Keratinocyte (primary cell): Measurements from ENCODE around the gene WDCP. TPM values are rescaled to one million over a fixed set of nuclear protein-coding genes. Genes with fewer than 3 reads are reported as not detected.

Source experiments
- DNase-seq: peaks from one replicate; pipeline ENCODE4 v3.0.0-alpha.2; 2011; ENCODE audit warnings: low read depth, missing footprints, low spot score
- FAIRE-seq: peaks from 2 replicates; lab custom pipeline; 2011; peaks lifted over from hg19 to GRCh38; lab: Jason Lieb, UNC
- H2AFZ ChIP-seq: 2 replicates; pipeline ENCODE4 v1.6.0; 2012; ENCODE audit warnings: low read length, control low read depth, inconsistent platforms; ENCODE audit not compliant: control insufficient read depth
- H3K27ac ChIP-seq: 2 replicates; pipeline ENCODE4 v1.5.1; 2011; ENCODE audit warnings: low read length; ENCODE audit not compliant: control insufficient read depth, insufficient read depth
- H3K27me3 ChIP-seq: 3 replicates; pipeline ENCODE4 v1.6.0; 2011; ENCODE audit warnings: low read length; ENCODE audit not compliant: control insufficient read depth, insufficient read depth; ENCODE audit errors: extremely low read depth
- H3K36me3 ChIP-seq, 2 experiments: 2 replicates in 1 of 2; 3 replicates in 1 of 2; pipeline ENCODE4 v1.5.1; 2011; ENCODE audit warnings: low read length in 2 of 2, mild to moderate bottlenecking in 1 of 2; ENCODE audit not compliant: control insufficient read depth in 2 of 2, insufficient read depth in 2 of 2; ENCODE audit errors: extremely low read depth in 1 of 2
- H3K4me1 ChIP-seq: 3 replicates; pipeline ENCODE4 v1.5.1; 2011; ENCODE audit warnings: low read length; ENCODE audit not compliant: control insufficient read depth, insufficient read depth; ENCODE audit errors: extremely low read depth
- H3K4me2 ChIP-seq: 3 replicates; pipeline ENCODE4 v1.6.0; 2011; ENCODE audit warnings: low read depth, low read length; ENCODE audit not compliant: control insufficient read depth, insufficient read depth; ENCODE audit errors: extremely low read depth
- H3K4me3 ChIP-seq, 3 experiments: fragments of 200-600 bp in 1 of 3; sonication (generic) in 1 of 3; 2 replicates in 2 of 3; 3 replicates in 1 of 3; pipeline ENCODE4 v1.5.1; 2011 to 2016; ENCODE audit warnings: low read length in 3 of 3, mild to moderate bottlenecking in 3 of 3, control low read depth in 2 of 3, inconsistent platforms in 1 of 3, low read depth in 1 of 3, mixed read lengths in 1 of 3, mixed run types in 1 of 3, moderate library complexity in 1 of 3; ENCODE audit not compliant: control insufficient read depth in 2 of 3, insufficient read depth in 2 of 3; ENCODE audit errors: extremely low read depth in 1 of 3
- H3K79me2 ChIP-seq: 2 replicates; pipeline ENCODE4 v1.6.0; 2012; ENCODE audit warnings: low read length; ENCODE audit not compliant: control insufficient read depth, insufficient read depth
- H3K9ac ChIP-seq: 3 replicates; pipeline ENCODE4 v1.6.0; 2011; ENCODE audit warnings: low read length; ENCODE audit not compliant: control insufficient read depth, insufficient read depth; ENCODE audit errors: extremely low read depth
- H3K9me1 ChIP-seq: 3 replicates; pipeline ENCODE4 v1.6.0; 2011; ENCODE audit warnings: low read length; ENCODE audit not compliant: control insufficient read depth, insufficient read depth; ENCODE audit errors: extremely low read depth
- H3K9me3 ChIP-seq: 2 replicates; pipeline ENCODE4 v1.5.1; 2012; ENCODE audit warnings: low read depth, low read length; ENCODE audit not compliant: control insufficient read depth
- H4K20me1 ChIP-seq: 3 replicates; pipeline ENCODE4 v1.6.0; 2011; ENCODE audit warnings: low read length; ENCODE audit not compliant: control insufficient read depth, insufficient read depth; ENCODE audit errors: extremely low read depth
- EZH2 ChIP-seq: IDR thresholded peaks from one replicate; pipeline ENCODE4 v1.6.1; 2012; ENCODE audit warnings: inconsistent platforms, mild to moderate bottlenecking, low read length, moderate library complexity
- dilution Hi-C: fragments of 300-500 bp; cut with MboI; formaldehyde crosslinking; loops from one replicate; pipeline ENCODE4 v1.7.0; 2020; ENCODE audit warnings: low sequenced_read_pairs; ENCODE audit not compliant: extremely low pct_ligation_motif_present
- polyA plus RNA-seq, 5 experiments: library from polyadenylated mRNA; depleted of rRNA in 3 of 5; stranded (reverse) in 3 of 5; stranded (forward) in 1 of 5; unstranded in 1 of 5; fragments of >200 nt; gene quantifications; 1 replicate in 1 of 5; 2 replicates in 3 of 5; 3 replicates in 1 of 5; pipeline versions ENCODE4 v1.2.1 to v1.2.3, GENCODE V29; 2011 to 2012; ENCODE audit warnings: missing spikeins in 2 of 5, low read depth in 1 of 5, low replicate concordance in 1 of 5
- TF ChIP-seq, protein P1 (sequence below), 3 experiments: IDR thresholded peaks in 1 of 3; conservative IDR thresholded peaks in 1 of 3; optimal IDR thresholded peaks in 1 of 3; 2 replicates in 2 of 3; 3 replicates in 1 of 3; pipeline versions ENCODE3 to v1.5.1; 2011; ENCODE audit warnings: low read length in 3 of 3, mild to moderate bottlenecking in 3 of 3, moderate library complexity in 2 of 3, control low read depth in 1 of 3, inconsistent platforms in 1 of 3; ENCODE audit not compliant: insufficient read depth in 2 of 3; ENCODE audit errors: extremely low read depth in 1 of 3

The WDCP gene
- polyA plus RNA-seq, 1 donor (not counting 4 experiments of a cell fraction or from before 2014, with no cell fraction given) = 11.0 TPM

DNA sequence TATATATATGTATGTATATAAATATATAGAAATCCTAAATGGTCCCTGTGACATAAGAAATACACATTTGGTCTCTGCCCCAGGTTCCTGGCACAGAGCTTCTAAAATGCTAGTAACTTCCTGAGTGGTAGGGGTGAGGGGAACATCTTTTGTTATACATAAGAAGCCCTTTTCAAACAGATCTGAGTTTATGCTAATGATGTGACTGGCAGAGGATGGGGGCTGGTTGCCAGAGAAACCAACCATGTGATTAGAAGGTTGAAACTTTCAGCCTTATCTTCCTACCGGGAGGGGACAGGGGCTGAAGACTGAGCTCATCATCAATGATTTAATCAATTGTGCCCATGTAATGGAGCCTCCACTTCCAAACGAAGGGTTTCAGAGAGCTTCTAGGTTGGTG is 21.0 kb downstream of the WDCP start:
- Histone ChIP-seq H3K27ac (no peak overlapping the region), H4K20me1 (no peaks in the 10 kb centered on the region), H3K36me3 (peaks cover 4 to 11% of the 10 kb centered on the region in 2 experiments), H3K4me2 (no peak overlapping the region), H3K9ac (no peak overlapping the region), H3K27me3 (no peaks in the 10 kb centered on the region), H2AFZ (no peak overlapping the region), H3K9me3 (no peaks in the 10 kb centered on the region), H3K9me1 (no peaks in the 10 kb centered on the region), H3K4me1 (peaks cover 2% of the 10 kb centered on the region), H3K79me2 (no peaks in the 10 kb centered on the region), H3K4me3 (no peak overlapping the region)
- DNase-seq (no peak), FAIRE-seq (no peak)
- dilution Hi-C loops = no loop called here
- TF ChIP-seq EZH2 = no peak
- TF ChIP-seq, protein P1, sequence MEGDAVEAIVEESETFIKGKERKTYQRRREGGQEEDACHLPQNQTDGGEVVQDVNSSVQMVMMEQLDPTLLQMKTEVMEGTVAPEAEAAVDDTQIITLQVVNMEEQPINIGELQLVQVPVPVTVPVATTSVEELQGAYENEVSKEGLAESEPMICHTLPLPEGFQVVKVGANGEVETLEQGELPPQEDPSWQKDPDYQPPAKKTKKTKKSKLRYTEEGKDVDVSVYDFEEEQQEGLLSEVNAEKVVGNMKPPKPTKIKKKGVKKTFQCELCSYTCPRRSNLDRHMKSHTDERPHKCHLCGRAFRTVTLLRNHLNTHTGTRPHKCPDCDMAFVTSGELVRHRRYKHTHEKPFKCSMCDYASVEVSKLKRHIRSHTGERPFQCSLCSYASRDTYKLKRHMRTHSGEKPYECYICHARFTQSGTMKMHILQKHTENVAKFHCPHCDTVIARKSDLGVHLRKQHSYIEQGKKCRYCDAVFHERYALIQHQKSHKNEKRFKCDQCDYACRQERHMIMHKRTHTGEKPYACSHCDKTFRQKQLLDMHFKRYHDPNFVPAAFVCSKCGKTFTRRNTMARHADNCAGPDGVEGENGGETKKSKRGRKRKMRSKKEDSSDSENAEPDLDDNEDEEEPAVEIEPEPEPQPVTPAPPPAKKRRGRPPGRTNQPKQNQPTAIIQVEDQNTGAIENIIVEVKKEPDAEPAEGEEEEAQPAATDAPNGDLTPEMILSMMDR (optimal IDR thresholded peaks at IDR 0.05 in 1 of 3, IDR thresholded peaks at IDR 0.05 in 1 of 3, conservative IDR thresholded peaks at IDR 0.05 in 1 of 3; ENCODE audit: extremely low read depth in 1 of 3, insufficient read depth in 2 of 3, low read length in 3 of 3) = no peak

DNA sequence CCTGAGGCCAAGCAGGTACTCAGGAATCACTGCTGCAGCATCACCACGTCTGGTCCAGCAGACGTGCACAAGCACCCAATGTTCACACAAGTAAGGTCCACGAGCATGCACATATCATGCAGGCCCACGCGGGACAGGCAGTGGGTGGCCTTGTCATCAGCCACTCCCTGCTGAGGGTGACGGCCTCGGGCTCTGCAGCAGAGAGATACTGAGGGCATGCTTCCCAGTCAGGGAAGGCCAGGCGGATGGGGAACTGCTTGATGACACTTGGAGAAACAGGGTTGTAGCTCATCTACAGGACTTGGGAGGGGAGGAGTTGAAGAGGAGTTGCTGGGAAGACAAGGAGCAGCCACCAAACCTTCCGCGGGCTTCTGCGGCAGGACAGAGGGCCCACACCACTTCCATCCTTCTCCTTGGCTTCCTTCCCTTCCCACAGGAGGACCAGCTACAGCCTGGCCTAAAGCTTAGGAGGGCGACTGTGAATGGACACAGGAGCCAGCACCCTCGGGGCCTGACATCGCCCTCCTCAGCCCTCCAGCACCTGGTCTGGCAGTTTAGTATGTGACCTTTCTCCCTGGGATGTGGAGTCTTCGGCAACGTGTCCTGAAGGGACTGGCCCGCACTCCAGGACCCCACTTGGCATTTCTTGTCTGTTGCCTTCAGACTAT is 22.1 kb downstream of the WDCP start:
- dilution Hi-C loops = no loop called here
- H3K9me1 ChIP-seq = no peaks in the 10 kb centered on the region
- FAIRE-seq = no peak

More for the DNA sequence above, 22.1 kb downstream of the WDCP start:
- DNase-seq = no peak
- no peak overlapping the region for H3K4me3 ChIP-seq
- TF ChIP-seq, protein P1 (optimal IDR thresholded peaks at IDR 0.05 in 1 of 3, IDR thresholded peaks at IDR 0.05 in 1 of 3, conservative IDR thresholded peaks at IDR 0.05 in 1 of 3; ENCODE audit: extremely low read depth in 1 of 3, insufficient read depth in 2 of 3, low read length in 3 of 3) = no peak
- TF ChIP-seq EZH2 = no peak
- no peak overlapping the region for H3K4me2 ChIP-seq
- no peaks in the 10 kb centered on the region for H3K9me3 ChIP-seq
- no peak overlapping the region for H2AFZ ChIP-seq
- H3K9ac ChIP-seq = no peak overlapping the region
- no peak overlapping the region for H3K27ac ChIP-seq
- H4K20me1 ChIP-seq = no peaks in the 10 kb centered on the region
- H3K27me3 ChIP-seq = no peaks in the 10 kb centered on the region
- peaks cover 1 to 11% of the 10 kb centered on the region in 2 experiments for H3K36me3 ChIP-seq
- H3K79me2 ChIP-seq = no peaks in the 10 kb centered on the region
- H3K4me1 ChIP-seq = peaks cover 3% of the 10 kb centered on the region
